Karpas-422 (cell line): ENCODE data around the gene ANKRD65. TPM values are rescaled to one million over a fixed set of nuclear protein-coding genes. Genes with fewer than 3 reads are reported as not detected.

Experiments used
- DNase-seq: peaks from one replicate; pipeline ENCODE4 v3.0.0-alpha.2; 2015
- H2AFZ ChIP-seq: fragments of 200-600 bp; sonication (generic); 2 replicates; pipeline ENCODE4 v1.6.1; 2014; ENCODE audit warnings: antibody characterized with exemption, low read length, mixed read lengths
- H3K27ac ChIP-seq: fragments of 200-600 bp; sonication (generic); 2 replicates; pipeline ENCODE4 v1.5.1; 2014; ENCODE audit warnings: mild to moderate bottlenecking, low read length, moderate library complexity
- H3K27me3 ChIP-seq: fragments of 200-600 bp; sonication (generic); 2 replicates; pipeline ENCODE4 v1.6.1; 2014; ENCODE audit warnings: low read length, mixed read lengths
- H3K36me3 ChIP-seq: fragments of 200-600 bp; sonication (generic); 2 replicates; pipeline ENCODE4 v1.6.1; 2014; ENCODE audit warnings: low read length, mixed read lengths; ENCODE audit not compliant: insufficient read depth
- H3K4me1 ChIP-seq: fragments of 200-600 bp; sonication (generic); 2 replicates; pipeline ENCODE4 v1.6.1; 2014; ENCODE audit warnings: mild to moderate bottlenecking, low read length, mixed read lengths
- H3K4me2 ChIP-seq: fragments of 200-600 bp; sonication (generic); 2 replicates; pipeline ENCODE4 v1.6.1; 2014; ENCODE audit warnings: low read length, low read depth, mild to moderate bottlenecking; ENCODE audit not compliant: poor library complexity, severe bottlenecking
- H3K4me3 ChIP-seq: fragments of 200-600 bp; sonication (generic); 2 replicates; pipeline ENCODE4 v1.5.1; 2014; ENCODE audit warnings: mild to moderate bottlenecking, antibody characterized with exemption, low read length, mixed read lengths
- H3K79me2 ChIP-seq: fragments of 200-600 bp; sonication (generic); 2 replicates; pipeline ENCODE4 v1.6.1; 2014; ENCODE audit warnings: mild to moderate bottlenecking, low read length, mixed read lengths
- H3K9ac ChIP-seq: fragments of 200-600 bp; sonication (generic); 2 replicates; pipeline ENCODE4 v1.6.0; 2014; ENCODE audit warnings: low read length
- H3K9me2 ChIP-seq: fragments of 200-600 bp; sonication (generic), shearing (Covaris generic); replicated peaks from 2 replicates; pipeline ENCODE4 v1.6.0; 2014; ENCODE audit warnings: mild to moderate bottlenecking, low read length, moderate library complexity; ENCODE audit not compliant: insufficient read depth
- H3K9me3 ChIP-seq: fragments of 300-700, 200-600 bp; sonication (generic); 2 replicates; pipeline ENCODE4 v1.6.1; 2014; ENCODE audit warnings: low read length, mixed read lengths
- H4K20me1 ChIP-seq: fragments of 200-600 bp; sonication (generic); 2 replicates; pipeline ENCODE4 v1.6.1; 2014; ENCODE audit warnings: mild to moderate bottlenecking, antibody characterized with exemption, low read length, low read depth; ENCODE audit not compliant: insufficient read depth
- total RNA-seq: library from RNA; depleted of rRNA; stranded (reverse); fragments of >200 nt; shearing (Covaris generic); gene quantifications from 2 replicates; pipeline ENCODE4 v1.2.3, GENCODE V29; 2014; ENCODE audit warnings: low replicate concordance

The ANKRD65 gene
- total RNA-seq, 1 experiment from 2014 or later = not detected

GRCh38 chr1:1438531-1439381, 17.7 kb upstream of the ANKRD65 start:
- Histone ChIP-seq H3K9me2 (no peaks in the 10 kb centered on the region), H3K4me2 (no peak overlapping the region), H3K27me3 (no peaks in the 10 kb centered on the region), H3K9me3 (no peaks in the 10 kb centered on the region), H2AFZ (no peak overlapping the region), H4K20me1 (no peaks in the 10 kb centered on the region), H3K9ac (no peak overlapping the region), H3K36me3 (no peaks in the 10 kb centered on the region), H3K4me1 (peaks cover 7% of the 10 kb centered on the region; the same call in 1 of the 2 replicates), H3K27ac (no peak overlapping the region), H3K79me2 (no peaks in the 10 kb centered on the region), H3K4me3 (no peak overlapping the region)
- DNase-seq = no peak

GRCh38 chr1:1437904-1438376, 16.9 kb upstream of the ANKRD65 start:
- H3K27ac ChIP-seq = no peak overlapping the region
- no peaks in the 10 kb centered on the region for H4K20me1 ChIP-seq
- no peak overlapping the region for H3K4me3 ChIP-seq
- no peaks in the 10 kb centered on the region for H3K36me3 ChIP-seq
- no peak for DNase-seq
- H3K9me3 ChIP-seq = no peaks in the 10 kb centered on the region
- peaks cover 7% of the 10 kb centered on the region; the same call in 1 of the 2 replicates for H3K4me1 ChIP-seq
- H3K27me3 ChIP-seq = no peaks in the 10 kb centered on the region
- no peak overlapping the region for H3K4me2 ChIP-seq
- H2AFZ ChIP-seq = no peak overlapping the region
- no peak overlapping the region for H3K9ac ChIP-seq
- H3K79me2 ChIP-seq = no peaks in the 10 kb centered on the region
- H3K9me2 ChIP-seq = no peaks in the 10 kb centered on the region

- peaks cover 7% of the 10 kb centered on the region; the same call in 1 of the 2 replicates for H3K4me1 ChIP-seq
- no peak overlapping the region for H3K9ac ChIP-seq
- no peak overlapping the region for H3K4me2 ChIP-seq
- no peaks in the 10 kb centered on the region for H3K36me3 ChIP-seq
- no peak overlapping the region for H3K27ac ChIP-seq
- no peak overlapping the region for H3K4me3 ChIP-seq
- H4K20me1 ChIP-seq = no peaks in the 10 kb centered on the region
- H3K27me3 ChIP-seq = no peaks in the 10 kb centered on the region
- no peak for DNase-seq
- H2AFZ ChIP-seq = no peak overlapping the region
- H3K9me3 ChIP-seq = no peaks in the 10 kb centered on the region
- no peaks in the 10 kb centered on the region for H3K9me2 ChIP-seq
- no peaks in the 10 kb centered on the region for H3K79me2 ChIP-seq
These were observed 16.2 kb upstream of the ANKRD65 start for GRCh38 chr1:1437033-1437903.

GRCh38 chr1:1436630-1437032, 15.6 kb upstream of the ANKRD65 start:
- Histone ChIP-seq H3K9me3 (no peaks in the 10 kb centered on the region), H3K4me1 (peaks cover 7% of the 10 kb centered on the region; the same call in 1 of the 2 replicates), H2AFZ (no peak overlapping the region), H3K27ac (no peak overlapping the region), H3K36me3 (no peaks in the 10 kb centered on the region), H3K4me3 (no peak overlapping the region), H3K79me2 (no peaks in the 10 kb centered on the region), H3K27me3 (no peaks in the 10 kb centered on the region), H3K4me2 (no peak overlapping the region), H4K20me1 (no peaks in the 10 kb centered on the region), H3K9ac (no peak overlapping the region), H3K9me2 (no peaks in the 10 kb centered on the region)
- DNase-seq = no peak

- Histone ChIP-seq H3K4me3 (no peak overlapping the region), H4K20me1 (no peaks in the 10 kb centered on the region), H3K79me2 (no peaks in the 10 kb centered on the region), H3K9me3 (no peaks in the 10 kb centered on the region), H3K4me1 (peaks cover 6% of the 10 kb centered on the region; the same call in 1 of the 2 replicates), H3K27ac (no peak overlapping the region), H3K9me2 (no peaks in the 10 kb centered on the region), H3K9ac (no peak overlapping the region), H3K36me3 (no peaks in the 10 kb centered on the region), H2AFZ (no peak overlapping the region), H3K27me3 (no peaks in the 10 kb centered on the region), H3K4me2 (no peak overlapping the region)
- no peak for DNase-seq
These were observed 15.0 kb upstream of the ANKRD65 start for GRCh38 chr1:1435911-1436629.

- no peaks in the 10 kb centered on the region for H3K9me3 ChIP-seq
- H2AFZ ChIP-seq = no peak within 1 kb of the TSS
- H3K27ac ChIP-seq = no peak within 1 kb of the TSS
- H3K4me2 ChIP-seq = no peak within 1 kb of the TSS
- no peaks in the 10 kb centered on the region for H4K20me1 ChIP-seq
- no peaks in the 10 kb centered on the region for H3K9me2 ChIP-seq
- no peak within 1 kb of the TSS for H3K4me3 ChIP-seq
- H3K36me3 ChIP-seq = no peaks in the 10 kb centered on the region
- no peak within 1 kb of the TSS for H3K9ac ChIP-seq
- H3K4me1 ChIP-seq = peaks cover 5% of the 10 kb centered on the region; the same call in 1 of the 2 replicates
- no peaks in the 10 kb centered on the region for H3K27me3 ChIP-seq
- no peak for DNase-seq
- H3K79me2 ChIP-seq = no peaks in the 10 kb centered on the region
These were observed 14.2 kb upstream of the ANKRD65 start, which contains the start of gene VWA1 for GRCh38 chr1:1435106-1435903. Gene VWA1 (plus strand): TSS chr1:1435690. CDS start chr1:1435749, 59 bp downstream.

GRCh38 chr1:1434824-1435105, 13.7 kb upstream of the ANKRD65 start:
- Histone ChIP-seq H3K4me3 (no peak overlapping the region), H3K4me1 (peaks cover 5% of the 10 kb centered on the region; the same call in 1 of the 2 replicates), H2AFZ (no peak overlapping the region), H3K27me3 (no peaks in the 10 kb centered on the region), H3K4me2 (no peak overlapping the region), H3K36me3 (no peaks in the 10 kb centered on the region), H3K9me3 (no peaks in the 10 kb centered on the region), H3K9me2 (no peaks in the 10 kb centered on the region), H3K79me2 (no peaks in the 10 kb centered on the region), H4K20me1 (no peaks in the 10 kb centered on the region), H3K9ac (no peak overlapping the region), H3K27ac (no peak overlapping the region)
- no peak for DNase-seq
